HepG2 (cell line): ENCODE data around the gene FALEC. TPM values are rescaled to one million over a fixed set of nuclear protein-coding genes. Genes with fewer than 3 reads are reported as not detected.

Source experiments
- CCDC6 ChIP-seq: sonication (generic); formaldehyde crosslinking; IDR thresholded peaks from 2 replicates; pipeline ENCODE4 v1.8.1; 2022; ENCODE audit warnings: mild to moderate bottlenecking, missing genetic modification reagents, moderate library complexity
- CEBPG ChIP-seq: IDR thresholded peaks from 2 replicates; pipeline ENCODE4 v1.6.1; 2016
- GTF2F1 ChIP-seq: fragments of 150-350 bp; IDR thresholded peaks from 2 replicates; pipeline ENCODE4 v1.6.1; 2014; ENCODE audit warnings: low read length
- HOXA9 ChIP-seq: sonication (generic); formaldehyde crosslinking; IDR thresholded peaks from 2 replicates; pipeline ENCODE4 v1.8.1; 2022; ENCODE audit warnings: missing genetic modification reagents, mild to moderate bottlenecking, moderate library complexity, borderline replicate concordance
- NR2F1 ChIP-seq, 2 experiments: fragments of 450-650 bp in 1 of 2; formaldehyde crosslinking in 1 of 2; IDR thresholded peaks; 2 replicates each; pipeline versions ENCODE4 v1.5.0 to v1.6.1; 2016 to 2020; ENCODE audit warnings: mild to moderate bottlenecking in 1 of 2, missing compliant biosample characterization in 1 of 2, missing genetic modification reagents in 1 of 2, moderate library complexity in 1 of 2
- PLRG1 ChIP-seq: fragments of 450-650 bp; conservative IDR thresholded peaks from 2 replicates; pipeline ENCODE4 v1.6.1; 2016
- POLR2G ChIP-seq: fragments of 200-400 bp; formaldehyde crosslinking; IDR thresholded peaks from 2 replicates; pipeline ENCODE4 v1.6.1; 2018; ENCODE audit warnings: mild to moderate bottlenecking, low read depth, low read length, moderate library complexity
- PRDM10 ChIP-seq: sonication (generic); formaldehyde crosslinking; IDR thresholded peaks from 2 replicates; pipeline ENCODE4 v1.4.0; 2020; ENCODE audit warnings: low read depth, missing genetic modification reagents
- REPIN1 ChIP-seq: sonication (generic); formaldehyde crosslinking; IDR thresholded peaks from 2 replicates; pipeline ENCODE4 v1.8.0; 2022; ENCODE audit warnings: missing genetic modification reagents, low read depth, mild to moderate bottlenecking, borderline replicate concordance
- SAP130 ChIP-seq: IDR thresholded peaks from 2 replicates; pipeline ENCODE4 v1.6.1; 2016; ENCODE audit warnings: low read depth
- SMAD1 ChIP-seq: sonication (generic); formaldehyde crosslinking; IDR thresholded peaks from 2 replicates; pipeline ENCODE4 v1.4.0; 2020; ENCODE audit warnings: missing genetic modification reagents, low read depth, mild to moderate bottlenecking, borderline replicate concordance
- TAF15 ChIP-seq: fragments of 200-400 bp; formaldehyde crosslinking; IDR thresholded peaks from one replicate; pipeline ENCODE4 v1.6.1; 2018; ENCODE audit warnings: mild to moderate bottlenecking, low read depth, low read length; ENCODE audit not compliant: poor library complexity, severe bottlenecking
- TERF1 ChIP-seq: sonication (generic); formaldehyde crosslinking; IDR thresholded peaks from 2 replicates; pipeline ENCODE4 v1.8.0; 2022; ENCODE audit warnings: mild to moderate bottlenecking, missing genetic modification reagents, moderate library complexity
- XBP1 ChIP-seq: sonication (generic); formaldehyde crosslinking; IDR thresholded peaks from 2 replicates; pipeline ENCODE4 v1.5.0; 2020; ENCODE audit warnings: missing genetic modification reagents
- ZBTB44 ChIP-seq: sonication (generic); formaldehyde crosslinking; IDR thresholded peaks from 2 replicates; pipeline ENCODE4 v1.4.0; 2020; ENCODE audit warnings: missing genetic modification reagents
- ZFP36L1 ChIP-seq: sonication (generic); formaldehyde crosslinking; IDR thresholded peaks from 2 replicates; pipeline ENCODE4 v1.8.0; 2022; ENCODE audit warnings: mild to moderate bottlenecking, missing genetic modification reagents, moderate library complexity
- ZGPAT ChIP-seq: IDR thresholded peaks from 2 replicates; pipeline ENCODE4 v1.6.1; 2016; ENCODE audit warnings: mild to moderate bottlenecking
- ZNF550 ChIP-seq: sonication (generic); formaldehyde crosslinking; IDR thresholded peaks from 2 replicates; pipeline ENCODE4 v1.4.0; 2020; ENCODE audit warnings: mild to moderate bottlenecking, missing genetic modification reagents, borderline replicate concordance
- ZNF567 ChIP-seq: sonication (generic); formaldehyde crosslinking; IDR thresholded peaks from 2 replicates; pipeline ENCODE4 v1.8.1; 2023; ENCODE audit warnings: mild to moderate bottlenecking, missing genetic modification reagents, borderline replicate concordance
- ZNF577 ChIP-seq: sonication (generic); formaldehyde crosslinking; IDR thresholded peaks from 2 replicates; pipeline ENCODE4 v1.4.0; 2020; ENCODE audit warnings: mild to moderate bottlenecking, low read depth, missing genetic modification reagents, borderline replicate concordance
- ZNF720 ChIP-seq: sonication (generic); formaldehyde crosslinking; IDR thresholded peaks from 2 replicates; pipeline ENCODE4 v1.4.0; 2020; ENCODE audit warnings: missing genetic modification reagents
- ZNF816 ChIP-seq: sonication (generic); formaldehyde crosslinking; IDR thresholded peaks from 2 replicates; pipeline ENCODE4 v1.8.0; 2022; ENCODE audit warnings: missing genetic modification reagents, mild to moderate bottlenecking, borderline replicate concordance
- polyA plus RNA-seq, 8 experiments: library from polyadenylated mRNA; depleted of rRNA in 3 of 8; stranded (reverse) in 7 of 8; unstranded in 1 of 8; fragments of >200 nt; fragmentation: Illumina TruSeq in 4 of 8; extraction: Trizol in 4 of 8; gene quantifications; 2 replicates each; pipeline versions ENCODE4 v1.2.1 to v1.2.3, GENCODE V29; 2011 to 2016; ENCODE audit warnings: low read depth in 4 of 8, missing spikeins in 1 of 8, mixed read lengths in 1 of 8; ENCODE audit not compliant: insufficient read depth in 1 of 8
- total RNA-seq, 5 experiments: library from RNA; depleted of rRNA; stranded (reverse); fragments of >200 nt; fragmentation: Illumina TruSeq; extraction: Trizol; gene quantifications; 2 replicates each; pipeline ENCODE4 v1.2.3, GENCODE V29; 2016; ENCODE audit warnings: low read depth in 1 of 5

The FALEC gene
- total and polyA plus RNA-seq, 2 of the 13 experiments (the other 11 are each of a cell fraction or from before 2014, with no cell fraction given): 0.33 to 0.71 TPM

GRCh38 chr1:150486966-150487762, 28.4 kb upstream of the FALEC start, which contains the start of gene TARS2 (continued):
- TF ChIP-seq ZGPAT (CRISPR knock-in tag): peak; percentile 92
- no peak for TF ChIP-seq PLRG1
- TF ChIP-seq ZNF816 (CRISPR knock-in tag): no peak
- TF ChIP-seq CCDC6: no peak
- peak; percentile 97 for TF ChIP-seq REPIN1 (CRISPR knock-in tag)
- TF ChIP-seq ZBTB44 (CRISPR knock-in tag): no peak
- TF ChIP-seq XBP1 (CRISPR knock-in tag): no peak
- no peak for TF ChIP-seq NR2F1 (CRISPR knock-in tag; IDR thresholded peaks at IDR 0.05)
- no peak for TF ChIP-seq TAF15
- peak; percentile 87 for TF ChIP-seq POLR2G
- no peak for TF ChIP-seq TERF1 (CRISPR knock-in tag)
- no peak for TF ChIP-seq GTF2F1
- no peak for TF ChIP-seq ZNF720 (CRISPR knock-in tag)
- TF ChIP-seq PRDM10 (CRISPR knock-in tag): 0 out of 2 replicates have a peak, but pooled peaks have one; percentile 53
- TF ChIP-seq ZNF577 (CRISPR knock-in tag): no peak
- 0 out of 2 replicates have a peak, but pooled peaks have one; percentile 28 for TF ChIP-seq ZFP36L1 (CRISPR knock-in tag)
- TF ChIP-seq ZNF567 (CRISPR knock-in tag): no peak
- no peak for TF ChIP-seq SMAD1
- peak; percentile 94 for TF ChIP-seq SAP130 (CRISPR knock-in tag)
- no peak for TF ChIP-seq HOXA9 (CRISPR knock-in tag)
- TF ChIP-seq CEBPG (CRISPR knock-in tag): peak; percentile 47; the same call in 1 of the 2 replicates
- no peak for TF ChIP-seq ZNF550 (CRISPR knock-in tag)
